Hepatocyte (in vitro differentiated cells): ENCODE measurements around the gene MRPL16.

ENCODE experiments used
- EZH2 ChIP-seq: fragments of 200-600 bp; sonication (generic); IDR thresholded peaks from 2 replicates; pipeline ENCODE4 v1.6.1; 2016; ENCODE audit warnings: antibody characterized with exemption, mild to moderate bottlenecking, borderline replicate concordance
- TF ChIP-seq, protein P1 (sequence below): fragments of 200-600 bp; sonication (generic); IDR thresholded peaks from 2 replicates; pipeline ENCODE4 v1.5.1; 2016; ENCODE audit warnings: antibody characterized with exemption, mild to moderate bottlenecking; ENCODE audit not compliant: poor library complexity

DNA sequence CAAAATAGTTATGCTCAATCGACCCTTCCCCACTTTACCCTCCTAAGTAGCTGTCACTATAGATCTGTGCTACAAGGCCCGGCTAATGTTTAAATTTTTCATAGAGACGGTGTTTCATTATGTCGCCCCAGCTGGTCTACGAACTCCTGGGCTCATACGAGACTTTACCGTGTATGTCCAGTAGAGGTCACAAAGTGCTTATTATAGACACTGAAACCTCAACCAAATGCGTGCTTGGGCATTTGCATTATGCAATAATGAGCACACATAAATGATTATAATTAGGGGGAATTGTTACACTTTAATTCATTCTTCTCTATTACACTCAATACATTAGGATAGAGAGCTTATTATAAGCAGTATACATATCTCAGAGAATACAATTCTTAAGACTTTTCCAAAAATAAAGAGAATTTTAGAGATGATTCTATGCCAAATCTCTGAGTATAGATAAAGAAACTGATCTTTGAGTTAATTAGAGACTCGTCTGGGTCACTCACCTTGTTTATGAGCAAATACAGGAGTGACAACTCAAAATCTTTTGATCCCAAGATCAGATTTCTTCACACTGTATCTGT lies 12.5 kb upstream of the MRPL16 start:
- no peak for TF ChIP-seq EZH2
- TF ChIP-seq, protein P1, sequence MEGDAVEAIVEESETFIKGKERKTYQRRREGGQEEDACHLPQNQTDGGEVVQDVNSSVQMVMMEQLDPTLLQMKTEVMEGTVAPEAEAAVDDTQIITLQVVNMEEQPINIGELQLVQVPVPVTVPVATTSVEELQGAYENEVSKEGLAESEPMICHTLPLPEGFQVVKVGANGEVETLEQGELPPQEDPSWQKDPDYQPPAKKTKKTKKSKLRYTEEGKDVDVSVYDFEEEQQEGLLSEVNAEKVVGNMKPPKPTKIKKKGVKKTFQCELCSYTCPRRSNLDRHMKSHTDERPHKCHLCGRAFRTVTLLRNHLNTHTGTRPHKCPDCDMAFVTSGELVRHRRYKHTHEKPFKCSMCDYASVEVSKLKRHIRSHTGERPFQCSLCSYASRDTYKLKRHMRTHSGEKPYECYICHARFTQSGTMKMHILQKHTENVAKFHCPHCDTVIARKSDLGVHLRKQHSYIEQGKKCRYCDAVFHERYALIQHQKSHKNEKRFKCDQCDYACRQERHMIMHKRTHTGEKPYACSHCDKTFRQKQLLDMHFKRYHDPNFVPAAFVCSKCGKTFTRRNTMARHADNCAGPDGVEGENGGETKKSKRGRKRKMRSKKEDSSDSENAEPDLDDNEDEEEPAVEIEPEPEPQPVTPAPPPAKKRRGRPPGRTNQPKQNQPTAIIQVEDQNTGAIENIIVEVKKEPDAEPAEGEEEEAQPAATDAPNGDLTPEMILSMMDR, result peak; percentile 71
